Eye (tissue), 1 donor: Measurements from ENCODE around the gene VGF.
"Not testable (repeated sequence)": the region's sequence is repeated elsewhere in the genome, so short reads cannot be mapped to it uniquely, and the experiment has no call there.

Source experiments
- DNase-seq: peaks from one replicate; pipeline ENCODE4 v3.0.0-alpha.2; 2015

Gene VGF

DNA sequence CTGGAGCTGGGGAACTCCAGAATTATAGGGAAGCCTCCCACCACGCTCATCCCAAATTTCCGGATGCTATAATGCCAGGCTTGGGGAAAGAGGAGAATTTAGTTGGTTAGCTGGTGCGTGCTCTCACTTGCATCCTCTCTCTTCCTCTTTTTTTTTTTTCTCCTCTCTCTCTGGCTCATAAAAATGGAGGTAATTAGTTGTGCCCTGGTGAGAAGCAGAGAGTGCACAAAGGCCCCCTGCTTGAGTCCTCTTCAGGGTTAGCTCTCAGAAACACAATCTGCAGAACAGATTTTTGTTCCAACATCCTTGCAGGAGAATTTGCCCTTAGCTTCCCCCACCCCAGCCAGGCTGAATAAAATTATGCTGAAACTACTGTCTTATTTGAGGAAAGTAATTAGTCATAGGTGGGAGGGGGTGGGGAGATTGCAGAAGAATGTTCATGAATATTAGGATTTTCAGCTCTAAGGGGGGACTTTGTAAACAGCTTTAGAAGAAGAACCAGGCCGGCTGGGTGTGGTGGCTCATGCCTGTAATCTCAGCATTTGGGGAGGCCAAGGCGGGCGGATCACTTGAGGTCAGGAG lies 30.9 kb downstream of the VGF start:
- peak; percentile 45 for DNase-seq

DNA sequence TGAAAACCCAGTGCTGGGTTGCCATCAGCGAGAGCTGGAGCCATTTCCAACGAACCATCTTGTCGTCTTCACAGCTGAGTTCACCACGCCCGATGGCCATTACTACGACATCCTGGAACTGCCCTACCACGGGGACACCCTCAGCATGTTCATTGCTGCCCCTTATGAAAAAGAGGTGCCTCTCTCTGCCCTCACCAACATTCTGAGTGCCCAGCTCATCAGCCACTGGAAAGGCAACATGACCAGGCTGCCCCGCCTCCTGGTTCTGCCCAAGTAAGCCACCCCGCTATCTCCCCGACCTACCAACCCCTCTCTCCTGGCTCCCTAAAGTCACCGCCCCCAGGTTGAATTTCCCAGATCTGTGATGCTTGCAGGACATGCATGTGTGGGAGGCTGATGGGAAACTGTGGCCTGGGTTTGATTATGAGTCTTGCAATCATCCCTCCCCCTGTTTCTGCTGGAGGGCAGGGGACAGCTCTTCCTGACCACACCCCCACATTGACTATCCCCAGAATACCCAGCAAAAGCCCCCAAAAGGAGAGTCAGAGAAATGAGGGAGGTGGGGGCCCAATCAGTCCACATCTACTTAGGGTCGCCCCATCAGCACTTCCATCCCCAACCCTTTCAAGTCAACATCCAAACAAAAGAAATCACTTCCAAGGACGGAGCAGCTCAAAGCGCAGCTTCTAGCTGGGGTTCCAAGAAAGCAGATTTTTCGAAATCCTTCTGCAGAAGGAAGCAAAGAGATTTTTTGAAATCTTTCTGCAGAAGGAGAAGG lies 31.6 kb downstream of the VGF start:
- DNase-seq = no peak

DNA sequence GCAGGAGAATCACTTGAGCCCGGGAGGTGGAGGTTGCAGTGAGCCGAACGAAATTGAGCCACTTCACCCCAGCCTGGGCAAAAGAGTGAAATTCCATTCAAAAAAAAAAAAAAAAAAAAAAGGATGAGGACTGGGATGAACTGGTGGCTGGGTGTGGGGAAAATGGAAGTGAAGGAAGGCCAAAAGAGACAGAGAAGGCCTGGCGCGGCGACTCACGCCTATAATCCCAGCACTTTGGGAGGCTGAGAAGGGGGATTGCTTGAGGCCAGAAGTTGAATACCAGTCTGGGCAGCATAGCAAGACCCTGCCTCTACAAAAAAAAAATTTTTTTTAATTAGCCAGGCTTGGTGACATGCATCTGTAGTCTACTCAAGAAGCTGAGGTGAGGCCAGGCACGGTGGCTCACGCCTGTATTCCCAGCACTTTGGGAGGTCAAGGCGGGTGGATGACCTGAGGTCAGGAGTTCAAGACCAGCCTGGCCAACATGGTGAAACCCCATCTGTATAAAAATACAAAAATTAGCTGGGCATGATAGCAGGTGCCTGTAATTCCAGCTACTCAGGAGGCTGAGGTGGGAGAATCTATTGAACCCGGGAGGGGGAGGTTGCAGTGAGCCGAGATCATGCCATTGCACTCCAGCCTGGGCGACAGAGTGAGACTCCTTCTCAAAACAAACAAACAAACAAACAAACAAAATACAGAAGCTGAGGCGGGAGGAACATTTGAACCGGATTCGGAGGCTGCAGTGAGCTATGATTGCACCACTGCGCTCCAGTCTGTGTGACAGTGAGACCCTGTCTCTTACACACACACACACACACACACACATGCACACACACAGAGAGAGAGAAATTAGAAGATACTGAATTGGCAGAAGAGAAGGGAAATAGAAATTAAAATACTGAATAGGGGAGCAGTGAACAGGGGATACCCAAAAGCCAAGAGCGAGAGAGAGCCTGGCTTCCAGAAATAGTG lies 32.5 kb downstream of the VGF start:
- not testable (repeated sequence) for DNase-seq

- no peak for DNase-seq
Observed at GRCh38 chr7:101129603-101130117, 35.7 kb downstream of the VGF start.

DNA sequence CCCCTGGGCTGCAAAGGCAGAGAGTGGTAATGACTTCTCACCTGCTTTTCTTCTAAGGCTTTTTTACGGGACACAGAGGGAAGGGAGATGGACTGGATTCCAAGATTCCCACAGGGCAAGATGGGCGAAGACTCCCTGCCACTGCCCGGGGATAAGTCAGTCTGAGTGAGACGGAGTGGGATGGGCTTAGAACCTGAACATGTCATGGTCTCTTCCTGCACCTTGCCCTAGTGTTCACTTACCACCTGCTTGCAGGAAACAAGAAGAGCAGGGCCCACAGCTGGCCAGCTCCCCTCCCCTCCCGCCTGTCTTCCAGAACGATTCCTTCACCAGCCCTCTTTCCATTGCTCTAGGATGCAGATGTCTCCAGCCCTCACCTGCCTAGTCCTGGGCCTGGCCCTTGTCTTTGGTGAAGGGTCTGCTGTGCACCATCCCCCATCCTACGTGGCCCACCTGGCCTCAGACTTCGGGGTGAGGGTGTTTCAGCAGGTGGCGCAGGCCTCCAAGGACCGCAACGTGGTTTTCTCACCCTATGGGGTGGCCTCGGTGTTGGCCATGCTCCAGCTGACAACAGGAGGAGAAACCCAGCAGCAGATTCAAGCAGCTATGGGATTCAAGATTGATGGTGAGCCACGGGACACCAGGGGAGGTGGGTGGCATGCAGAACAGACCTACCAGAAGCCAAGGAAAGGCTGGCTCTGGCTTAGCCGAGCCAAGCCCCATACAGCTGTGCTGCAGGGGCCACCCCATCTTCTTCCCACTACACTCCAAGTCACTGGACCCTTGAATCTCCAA lies 37.1 kb downstream of the VGF start:
- no peak for DNase-seq

DNA sequence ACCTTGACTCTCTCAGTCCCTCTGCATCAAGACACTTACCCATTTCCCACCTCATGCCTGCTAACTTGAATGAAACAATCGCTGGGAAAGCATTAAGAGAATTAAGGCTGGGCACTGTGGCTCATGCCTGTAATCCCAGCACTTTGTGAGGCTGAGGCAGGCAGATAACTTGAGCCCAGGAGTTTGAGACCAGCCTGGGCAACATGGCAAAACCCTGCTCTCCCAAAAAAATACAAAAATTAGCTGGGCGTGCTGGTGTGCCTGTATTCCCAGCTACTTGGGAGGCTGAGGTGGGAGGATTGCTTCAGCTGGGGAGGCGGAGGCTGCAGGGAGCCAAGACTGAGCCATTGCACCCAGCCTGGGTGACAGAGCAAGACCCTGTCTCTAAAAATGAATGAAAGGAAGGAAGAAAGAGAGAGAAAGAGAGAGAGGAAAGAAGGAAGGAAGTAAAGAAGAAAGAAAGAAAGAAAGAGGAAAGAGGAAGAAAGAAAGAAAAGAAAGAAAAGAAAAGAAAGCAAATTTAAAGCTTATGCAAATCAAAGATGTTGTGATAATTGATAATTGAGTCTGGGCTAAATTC lies 37.8 kb downstream of the VGF start:
- DNase-seq = no peak

DNA sequence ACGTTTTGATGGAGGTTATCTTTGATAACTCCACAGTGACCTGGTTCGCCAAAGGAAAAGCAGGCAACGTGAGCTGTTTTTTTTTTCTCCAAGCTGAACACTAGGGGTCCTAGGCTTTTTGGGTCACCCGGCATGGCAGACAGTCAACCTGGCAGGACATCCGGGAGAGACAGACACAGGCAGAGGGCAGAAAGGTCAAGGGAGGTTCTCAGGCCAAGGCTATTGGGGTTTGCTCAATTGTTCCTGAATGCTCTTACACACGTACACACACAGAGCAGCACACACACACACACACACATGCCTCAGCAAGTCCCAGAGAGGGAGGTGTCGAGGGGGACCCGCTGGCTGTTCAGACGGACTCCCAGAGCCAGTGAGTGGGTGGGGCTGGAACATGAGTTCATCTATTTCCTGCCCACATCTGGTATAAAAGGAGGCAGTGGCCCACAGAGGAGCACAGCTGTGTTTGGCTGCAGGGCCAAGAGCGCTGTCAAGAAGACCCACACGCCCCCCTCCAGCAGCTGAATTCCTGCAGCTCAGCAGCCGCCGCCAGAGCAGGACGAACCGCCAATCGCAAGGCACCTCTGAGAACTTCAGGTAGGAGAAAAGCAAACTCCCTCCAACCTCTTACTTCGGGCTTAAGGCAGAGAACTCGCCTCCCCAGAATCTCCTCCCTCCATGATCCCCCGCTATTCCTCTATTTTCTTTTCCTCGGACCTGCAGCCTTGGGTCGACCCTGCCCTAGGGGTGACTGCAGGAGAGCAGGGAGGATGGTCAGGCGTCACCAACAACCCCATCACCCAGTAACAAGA lies 38.5 kb downstream of the VGF start, which contains the start of gene SERPINE1:
SERPINE1 (plus strand) TSS at position 454 of the 809 bp plus-strand sequence. CDS start 1,290 bp downstream, outside the sequence.
- DNase-seq = peak; percentile 91

- DNase-seq = no peak
Observed at GRCh38 chr7:101125989-101126650, 39.2 kb downstream of the VGF start.

DNA sequence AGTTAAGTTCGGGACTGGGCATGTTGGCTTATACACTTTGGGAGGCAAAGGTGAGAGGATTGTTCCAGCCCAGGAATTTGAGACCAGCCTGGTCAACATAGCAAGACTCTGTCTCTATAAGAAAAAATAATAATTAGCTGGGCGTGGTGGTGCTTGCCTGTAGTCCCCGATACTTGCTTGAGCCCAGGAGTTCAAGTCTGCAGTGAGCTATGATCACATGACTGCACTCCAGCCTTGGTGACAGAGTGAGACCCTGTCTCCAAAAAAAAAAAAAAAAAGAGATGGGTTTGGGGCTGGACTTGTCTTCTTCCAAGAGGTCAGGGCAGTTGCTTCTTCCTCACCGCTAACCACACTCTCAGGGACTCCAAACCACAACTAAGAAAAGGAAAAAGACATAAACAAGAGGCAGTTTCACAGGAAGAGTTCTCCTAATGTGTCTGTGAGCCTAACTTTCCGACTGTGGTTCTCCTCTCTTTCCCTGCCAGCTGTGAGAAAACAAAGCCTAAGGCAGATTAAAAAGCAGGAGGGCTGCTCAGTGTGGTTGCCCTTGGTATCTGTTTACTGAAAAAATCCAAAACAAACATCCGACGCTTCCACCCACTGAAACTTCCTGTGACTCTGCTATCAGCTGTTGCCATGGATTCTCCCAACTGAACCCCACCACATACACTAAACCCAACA lies 40.9 kb downstream of the VGF start:
- peak; percentile 26 for DNase-seq

DNA sequence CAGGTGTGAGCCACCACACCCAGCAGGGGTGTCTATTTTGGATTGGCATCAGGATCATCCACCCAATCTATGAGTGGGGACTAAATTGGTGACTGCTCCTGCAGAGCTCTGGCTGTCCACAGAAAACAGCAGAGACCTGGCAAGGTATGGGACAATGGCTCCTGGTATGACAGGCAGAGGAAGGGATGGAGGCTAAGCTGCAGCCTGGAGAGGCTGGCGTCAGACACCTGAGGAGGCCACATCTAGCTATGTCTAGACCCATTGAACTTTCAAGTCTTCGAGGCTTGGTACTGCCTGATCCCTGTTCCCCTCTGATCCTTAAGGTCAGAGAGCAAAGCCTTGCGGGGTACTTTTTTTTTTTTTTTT lies 41.7 kb downstream of the VGF start:
- DNase-seq = no peak

DNA sequence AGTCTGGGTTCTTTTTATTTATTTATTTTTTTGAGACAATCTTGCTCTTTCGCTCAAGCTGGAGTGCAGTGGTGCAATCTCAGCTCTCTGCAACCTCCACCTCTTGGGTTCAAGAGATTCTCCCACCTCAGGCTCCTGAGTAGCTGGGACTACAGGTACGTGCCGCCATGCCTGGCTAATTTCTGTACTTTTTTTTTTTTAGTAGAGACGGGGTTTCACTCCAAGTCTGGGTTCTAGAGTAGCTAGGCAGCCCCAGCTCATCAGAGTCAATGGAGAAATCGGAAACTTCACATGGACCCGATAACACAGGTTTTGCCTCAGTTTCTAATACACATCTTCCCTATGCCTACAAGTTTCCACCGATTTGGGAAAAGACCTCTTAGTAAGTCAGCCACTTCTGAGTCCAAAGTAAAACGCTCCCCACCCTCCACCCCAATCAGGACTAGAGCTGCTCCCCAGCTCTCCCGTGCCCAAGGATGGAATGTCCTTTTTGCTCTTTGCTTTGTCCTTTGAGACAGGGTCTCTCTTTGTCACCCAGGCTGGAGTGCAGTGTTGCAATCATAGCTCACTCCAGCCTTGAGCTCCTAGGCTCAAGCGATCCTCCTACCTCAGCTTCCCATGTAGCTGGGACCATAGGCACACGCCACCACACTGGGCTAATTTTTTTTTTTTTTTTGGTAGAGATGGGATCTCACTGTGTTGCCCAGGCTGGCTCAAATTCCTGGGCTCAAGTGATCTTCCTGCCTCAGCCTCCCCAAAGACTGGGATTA lies 42.3 kb downstream of the VGF start:
- DNase-seq = no peak

DNA sequence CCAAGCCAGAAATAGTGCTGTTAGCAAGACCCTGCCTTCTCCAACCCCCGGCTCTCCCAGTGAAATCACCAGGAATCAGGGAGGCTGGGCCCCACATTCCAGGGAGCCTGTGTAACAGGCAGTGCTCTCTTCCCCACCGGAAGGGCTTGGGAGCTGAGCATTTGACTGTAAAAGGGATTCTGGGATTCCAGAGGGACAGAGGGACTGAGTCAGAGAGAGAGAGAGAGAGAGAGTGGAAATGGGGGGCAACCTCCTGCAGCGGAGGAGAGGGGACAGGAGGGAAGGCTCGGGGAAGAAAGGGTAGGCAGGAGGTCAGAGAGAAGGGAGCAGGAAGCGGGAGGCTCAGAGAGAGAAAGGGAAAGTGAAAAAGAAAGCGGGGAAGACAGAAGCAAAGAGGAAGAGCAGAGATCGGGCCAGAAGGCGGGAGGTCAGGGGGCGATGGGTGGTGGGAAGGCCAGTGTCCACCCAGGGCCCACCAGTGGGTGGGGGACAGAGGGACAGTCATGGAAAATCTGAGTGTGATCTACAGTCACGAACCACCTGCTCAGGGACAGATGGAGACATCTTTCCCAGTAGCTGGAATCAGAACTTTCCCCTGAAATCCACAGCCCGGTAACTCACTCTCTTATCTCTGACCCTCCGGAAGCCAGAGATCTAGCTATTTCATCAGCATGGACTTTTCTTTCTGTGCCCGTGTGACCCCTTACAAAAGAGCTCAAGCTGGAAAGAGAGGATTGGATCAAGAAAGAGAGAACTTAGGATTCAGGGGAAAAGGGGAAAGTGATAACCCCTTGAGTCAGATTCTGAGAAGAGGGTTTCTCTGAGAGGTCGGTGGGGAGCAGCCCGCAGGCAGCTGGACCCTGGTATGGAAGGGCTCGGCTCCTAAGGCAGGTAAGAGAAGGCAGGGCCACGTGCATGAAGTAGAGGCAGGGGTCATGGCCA lies 43.1 kb downstream of the VGF start:
- peak; percentile 85 for DNase-seq

GRCh38 chr7:101121631-101121990 lies 43.8 kb downstream of the VGF start:
- DNase-seq = not testable (repeated sequence)

GRCh38 chr7:101120315-101120714 lies 45.1 kb downstream of the VGF start:
- DNase-seq = no peak

GRCh38 chr7:101119876-101120275 lies 45.5 kb downstream of the VGF start:
- DNase-seq = no peak

DNA sequence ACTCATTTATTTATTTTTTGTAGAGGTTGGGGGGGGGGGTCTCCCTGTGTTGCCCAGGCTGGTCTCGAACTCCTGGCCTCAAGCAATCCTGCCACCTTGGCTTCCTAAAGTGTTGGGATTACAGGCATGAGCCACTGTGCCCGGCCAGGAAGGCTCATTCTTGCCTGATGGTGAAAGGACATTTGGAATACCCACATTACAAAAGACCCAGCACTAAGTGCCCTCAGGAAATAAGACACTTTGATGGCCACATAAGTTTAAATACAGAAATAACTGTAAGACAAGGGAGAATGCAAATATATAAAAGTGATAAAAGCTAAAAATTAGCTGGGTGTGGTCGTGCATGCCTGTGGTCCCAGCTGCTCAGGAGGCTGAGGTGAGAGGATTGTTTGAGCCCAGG lies 46.5 kb downstream of the VGF start:
- DNase-seq = no peak

DNA sequence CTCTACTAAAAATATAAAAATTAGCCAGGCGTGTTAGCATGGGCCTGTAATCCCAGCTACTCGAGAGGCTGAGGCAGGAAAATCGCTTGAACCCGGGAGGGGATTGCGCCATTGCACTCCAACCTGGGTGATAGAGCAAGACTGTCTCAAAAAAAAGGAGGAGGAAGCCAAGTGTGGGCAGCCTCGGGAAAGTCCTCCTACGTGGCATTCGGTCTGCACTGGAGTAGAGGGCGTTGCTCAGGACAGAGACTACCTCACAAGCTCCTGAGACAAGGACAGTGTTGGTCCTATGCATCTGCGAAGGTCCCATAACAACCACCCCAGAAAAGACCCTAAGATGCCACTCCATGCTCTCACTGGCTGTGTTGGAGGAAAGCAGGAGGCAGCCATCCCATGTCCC lies 48.5 kb downstream of the VGF start:
- DNase-seq = no peak

DNA sequence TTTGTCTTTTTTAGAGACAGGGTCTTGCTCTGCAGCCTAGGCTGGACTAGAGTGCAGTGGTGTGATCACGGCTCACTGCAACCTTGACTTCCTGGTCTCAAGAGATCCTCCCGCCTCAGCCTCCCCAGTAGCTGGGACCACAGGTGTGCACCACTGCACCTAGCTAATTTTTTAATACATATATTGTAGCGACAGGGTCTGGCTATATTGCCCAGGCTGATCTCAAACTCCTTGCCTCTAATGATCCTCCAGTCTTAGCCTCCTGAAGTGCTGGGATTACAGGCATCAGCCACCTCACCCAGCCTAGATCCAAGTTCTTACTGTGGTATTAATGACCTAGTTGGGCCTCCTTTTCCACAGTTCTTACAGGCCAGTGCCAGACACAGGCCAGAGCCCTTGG lies 50.2 kb downstream of the VGF start:
- DNase-seq = no peak
